ENCODE results near the gene PRDX6.

Gene PRDX6

DNA sequence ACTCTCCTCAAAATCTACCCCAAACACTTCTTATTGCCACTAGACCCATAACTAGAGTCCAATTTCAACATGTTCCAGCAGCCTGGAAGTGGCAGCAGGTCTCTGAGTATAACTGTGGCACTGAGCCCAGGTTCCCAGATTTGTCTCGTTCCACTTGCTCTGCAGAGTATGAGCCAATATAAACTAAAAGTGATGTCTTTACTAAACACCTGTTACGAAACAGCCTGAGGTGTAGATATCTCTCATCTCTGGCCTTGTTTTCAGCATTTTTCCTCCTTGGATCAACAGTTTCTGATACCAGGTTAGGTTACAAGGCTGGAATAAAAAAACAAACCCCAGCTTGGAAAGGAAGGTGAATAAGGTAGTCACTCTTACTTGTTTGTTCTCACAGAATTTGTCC, 25.2 kb upstream of the PRDX6 start:
- H3K4me3 ChIP-seq (ENCODE audit: low read depth, low read length), result no peak overlapping the region
- H3K9me3 ChIP-seq (ENCODE audit: control insufficient read depth, insufficient read depth, low read depth, low read length), result no peaks in the 10 kb centered on the region
- ChIA-PET POLR2A (no interaction called here), CTCF (interaction anchor here (0.9 kb wide), 1 partner anchor 334 kb away, joined by 3 read pairs; no protein-coding TSS in a partner anchor)
- no peaks in the 10 kb centered on the region for H3K4me1 ChIP-seq (ENCODE audit: control insufficient read depth, insufficient read depth, low read length)
- TF ChIP-seq ZNF626 (tag by site-specific recombination; IDR thresholded peaks at IDR 0.05) (no peak), SCRT2 (tag by site-specific recombination; IDR thresholded peaks at IDR 0.05) (0 out of 2 replicates have a peak, but pooled peaks have one; percentile 16)
- no peak overlapping the region for H3K27ac ChIP-seq (ENCODE audit: extremely low read depth, low read depth, low read length)
- H3K36me3 ChIP-seq (ENCODE audit: control insufficient read depth in 2 of 2, insufficient read depth in 1 of 2, low read length in 2 of 2), result no peaks in the 10 kb centered on the region

DNA sequence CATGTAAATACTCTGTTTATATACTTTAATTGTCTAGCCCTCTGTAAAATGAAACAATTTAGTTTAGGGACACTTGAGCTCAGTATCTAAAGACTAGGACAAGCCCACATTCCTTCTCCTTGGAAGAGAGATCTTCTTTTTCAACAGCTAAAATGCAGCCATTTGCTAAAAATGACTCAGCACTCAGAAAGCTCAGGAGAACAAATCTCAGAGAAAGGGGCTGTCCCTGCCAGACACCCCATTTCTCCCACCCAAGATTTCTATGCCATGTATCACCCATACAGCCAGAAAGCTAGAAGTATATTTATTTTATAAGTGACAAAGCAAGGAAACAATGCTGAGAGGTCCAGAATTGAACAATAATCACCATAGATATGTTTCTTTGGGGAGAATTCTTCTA, 23.2 kb upstream of the PRDX6 start:
- no peaks in the 10 kb centered on the region for H3K36me3 ChIP-seq (ENCODE audit: control insufficient read depth in 2 of 2, insufficient read depth in 1 of 2, low read length in 2 of 2)
- POLR2A ChIA-PET, result no interaction called here
- CTCF ChIA-PET, result interaction anchor here (0.7 kb wide), 1 partner anchor 20 kb away, joined by 3 read pairs; no protein-coding TSS in a partner anchor
- H3K9me3 ChIP-seq (ENCODE audit: control insufficient read depth, insufficient read depth, low read depth, low read length), result no peaks in the 10 kb centered on the region
- no peaks in the 10 kb centered on the region for H3K4me1 ChIP-seq (ENCODE audit: control insufficient read depth, insufficient read depth, low read length)
- no peak overlapping the region for H3K4me3 ChIP-seq (ENCODE audit: low read depth, low read length)
- TF ChIP-seq ZNF37A (tag by site-specific recombination; IDR thresholded peaks at IDR 0.05) (no peak), ZNF521 (tag by site-specific recombination; IDR thresholded peaks at IDR 0.05) (no peak), ZNF175 (tag by site-specific recombination; IDR thresholded peaks at IDR 0.05) (no peak), ZNF2 (tag by site-specific recombination; IDR thresholded peaks at IDR 0.05) (no peak), ZNF404 (tag by site-specific recombination; IDR thresholded peaks at IDR 0.05) (no peak), ZNF311 (tag by site-specific recombination; IDR thresholded peaks at IDR 0.05; ENCODE audit: borderline replicate concordance) (no peak), ZIC2 (tag by site-specific recombination; IDR thresholded peaks at IDR 0.05) (no peak), ZNF248 (tag by site-specific recombination; IDR thresholded peaks at IDR 0.05) (no peak), ZNF292 (tag by site-specific recombination; IDR thresholded peaks at IDR 0.05; ENCODE audit: borderline replicate concordance, low read depth) (no peak), HOXD13 (CRISPR knock-in tag; IDR thresholded peaks at IDR 0.05; ENCODE audit: borderline replicate concordance) (no peak), ZNF624 (tag by site-specific recombination; IDR thresholded peaks at IDR 0.05) (no peak), ZFP3 (tag by site-specific recombination; IDR thresholded peaks at IDR 0.05; ENCODE audit: low read depth) (no peak), ZFHX2 (tag by site-specific recombination; conservative IDR thresholded peaks at IDR 0.05) (no peak), ZNF169 (tag by site-specific recombination; IDR thresholded peaks at IDR 0.05) (no peak), BCL11B (tag by site-specific recombination; IDR thresholded peaks at IDR 0.05; ENCODE audit: low read depth) (no peak)
- TF ChIP-seq, protein P1, sequence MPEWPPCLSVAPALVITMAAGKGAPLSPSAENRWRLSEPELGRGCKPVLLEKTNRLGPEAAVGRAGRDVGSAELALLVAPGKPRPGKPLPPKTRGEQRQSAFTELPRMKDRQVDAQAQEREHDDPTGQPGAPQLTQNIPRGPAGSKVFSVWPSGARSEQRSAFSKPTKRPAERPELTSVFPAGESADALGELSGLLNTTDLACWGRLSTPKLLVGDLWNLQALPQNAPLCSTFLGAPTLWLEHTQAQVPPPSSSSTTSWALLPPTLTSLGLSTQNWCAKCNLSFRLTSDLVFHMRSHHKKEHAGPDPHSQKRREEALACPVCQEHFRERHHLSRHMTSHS (tag by site-specific recombination; IDR thresholded peaks at IDR 0.05), result no peak
- TF ChIP-seq, protein P2, sequence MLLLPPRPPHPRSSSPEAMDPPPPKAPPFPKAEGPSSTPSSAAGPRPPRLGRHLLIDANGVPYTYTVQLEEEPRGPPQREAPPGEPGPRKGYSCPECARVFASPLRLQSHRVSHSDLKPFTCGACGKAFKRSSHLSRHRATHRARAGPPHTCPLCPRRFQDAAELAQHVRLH (tag by site-specific recombination; IDR thresholded peaks at IDR 0.05), result no peak
- TF ChIP-seq, protein P3, sequence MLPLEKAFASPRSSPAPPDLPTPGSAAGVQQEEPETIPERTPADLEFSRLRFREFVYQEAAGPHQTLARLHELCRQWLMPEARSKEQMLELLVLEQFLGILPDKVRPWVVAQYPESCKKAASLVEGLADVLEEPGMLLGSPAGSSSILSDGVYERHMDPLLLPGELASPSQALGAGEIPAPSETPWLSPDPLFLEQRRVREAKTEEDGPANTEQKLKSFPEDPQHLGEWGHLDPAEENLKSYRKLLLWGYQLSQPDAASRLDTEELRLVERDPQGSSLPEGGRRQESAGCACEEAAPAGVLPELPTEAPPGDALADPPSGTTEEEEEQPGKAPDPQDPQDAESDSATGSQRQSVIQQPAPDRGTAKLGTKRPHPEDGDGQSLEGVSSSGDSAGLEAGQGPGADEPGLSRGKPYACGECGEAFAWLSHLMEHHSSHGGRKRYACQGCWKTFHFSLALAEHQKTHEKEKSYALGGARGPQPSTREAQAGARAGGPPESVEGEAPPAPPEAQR (tag by site-specific recombination; IDR thresholded peaks at IDR 0.05), result no peak
- no peak overlapping the region for H3K27ac ChIP-seq (ENCODE audit: extremely low read depth, low read depth, low read length)

DNA sequence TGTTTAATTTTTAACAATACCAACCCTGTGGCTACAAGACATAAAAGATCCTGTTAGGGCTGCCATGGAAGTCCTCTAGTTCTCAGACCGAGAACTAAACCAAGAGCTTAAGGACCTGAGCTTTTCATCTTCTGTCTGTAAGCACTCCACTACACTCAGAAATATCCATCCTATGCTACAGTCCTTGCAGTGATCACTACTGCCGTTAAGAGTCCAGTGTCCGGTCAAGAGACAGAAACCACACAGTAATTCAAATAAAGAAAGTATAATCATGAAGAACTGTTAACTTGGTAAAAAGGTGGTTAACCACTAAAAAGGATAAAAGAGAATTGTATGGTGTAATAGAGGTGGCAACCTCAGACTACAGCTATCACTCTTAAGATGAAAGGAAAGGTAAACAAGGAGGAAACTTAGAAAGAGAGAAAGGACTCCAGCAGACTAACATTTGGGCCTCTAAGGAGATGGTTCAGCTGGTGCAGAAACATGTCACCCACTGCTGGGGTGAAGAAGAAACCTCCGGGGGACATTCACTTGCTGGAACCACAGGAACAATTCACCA, 22.1 kb upstream of the PRDX6 start:
- Histone ChIP-seq H3K4me1 (ENCODE audit: control insufficient read depth, insufficient read depth, low read length) (no peaks in the 10 kb centered on the region), H3K36me3 (ENCODE audit: control insufficient read depth in 2 of 2, insufficient read depth in 1 of 2, low read length in 2 of 2) (peaks cover 0 to 4% of the 10 kb centered on the region in 2 experiments; a peak in 1 of 3 replicates), H3K4me3 (ENCODE audit: low read depth, low read length) (no peak overlapping the region), H3K27ac (ENCODE audit: extremely low read depth, low read depth, low read length) (no peak overlapping the region), H3K9me3 (ENCODE audit: control insufficient read depth, insufficient read depth, low read depth, low read length) (no peaks in the 10 kb centered on the region)
- no peak for TF ChIP-seq ZNF530 (tag by site-specific recombination; IDR thresholded peaks at IDR 0.05; ENCODE audit: low read depth)
- TF ChIP-seq SETDB1 (IDR thresholded peaks at IDR 0.05; ENCODE audit: insufficient read length, low read length), result no peak
- no peak for TF ChIP-seq MEIS1 (CRISPR knock-in tag; IDR thresholded peaks at IDR 0.05; ENCODE audit: borderline replicate concordance)
- no peak for TF ChIP-seq ZNF747 (tag by site-specific recombination; IDR thresholded peaks at IDR 0.05)
- no peak for TF ChIP-seq ZNF114 (tag by site-specific recombination; IDR thresholded peaks at IDR 0.05)
- TF ChIP-seq ZBTB1 (tag by site-specific recombination; IDR thresholded peaks at IDR 0.05), result no peak
- TF ChIP-seq, protein P4, sequence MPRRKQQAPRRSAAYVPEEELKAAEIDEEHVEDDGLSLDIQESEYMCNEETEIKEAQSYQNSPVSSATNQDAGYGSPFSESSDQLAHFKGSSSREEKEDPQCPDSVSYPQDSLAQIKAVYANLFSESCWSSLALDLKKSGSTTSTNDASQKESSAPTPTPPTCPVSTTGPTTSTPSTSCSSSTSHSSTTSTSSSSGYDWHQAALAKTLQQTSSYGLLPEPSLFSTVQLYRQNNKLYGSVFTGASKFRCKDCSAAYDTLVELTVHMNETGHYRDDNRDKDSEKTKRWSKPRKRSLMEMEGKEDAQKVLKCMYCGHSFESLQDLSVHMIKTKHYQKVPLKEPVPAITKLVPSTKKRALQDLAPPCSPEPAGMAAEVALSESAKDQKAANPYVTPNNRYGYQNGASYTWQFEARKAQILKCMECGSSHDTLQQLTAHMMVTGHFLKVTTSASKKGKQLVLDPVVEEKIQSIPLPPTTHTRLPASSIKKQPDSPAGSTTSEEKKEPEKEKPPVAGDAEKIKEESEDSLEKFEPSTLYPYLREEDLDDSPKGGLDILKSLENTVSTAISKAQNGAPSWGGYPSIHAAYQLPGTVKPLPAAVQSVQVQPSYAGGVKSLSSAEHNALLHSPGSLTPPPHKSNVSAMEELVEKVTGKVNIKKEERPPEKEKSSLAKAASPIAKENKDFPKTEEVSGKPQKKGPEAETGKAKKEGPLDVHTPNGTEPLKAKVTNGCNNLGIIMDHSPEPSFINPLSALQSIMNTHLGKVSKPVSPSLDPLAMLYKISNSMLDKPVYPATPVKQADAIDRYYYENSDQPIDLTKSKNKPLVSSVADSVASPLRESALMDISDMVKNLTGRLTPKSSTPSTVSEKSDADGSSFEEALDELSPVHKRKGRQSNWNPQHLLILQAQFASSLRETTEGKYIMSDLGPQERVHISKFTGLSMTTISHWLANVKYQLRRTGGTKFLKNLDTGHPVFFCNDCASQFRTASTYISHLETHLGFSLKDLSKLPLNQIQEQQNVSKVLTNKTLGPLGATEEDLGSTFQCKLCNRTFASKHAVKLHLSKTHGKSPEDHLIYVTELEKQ (tag by site-specific recombination; IDR thresholded peaks at IDR 0.05; ENCODE audit: borderline replicate concordance), result no peak
- TF ChIP-seq ZBTB7A (tag by site-specific recombination; IDR thresholded peaks at IDR 0.05; ENCODE audit: low read depth), result no peak
- TF ChIP-seq ZNF140 (tag by site-specific recombination; IDR thresholded peaks at IDR 0.05), result no peak
- CTCF ChIA-PET, result interaction anchor here (0.9 kb wide), 1 partner anchor 24 kb away, joined by 3 read pairs; no protein-coding TSS in a partner anchor
- POLR2A ChIA-PET, result no interaction called here
